ENCODE data around the gene KATNB1.

The KATNB1 gene

GRCh38 chr16:57753448-57754353 is 18.1 kb downstream of the KATNB1 start:
- Histone ChIP-seq H3K27me3 (ENCODE audit: insufficient read depth, low read length) (no peaks in the 10 kb centered on the region), H3K4me1 (ENCODE audit: insufficient read depth, low read length) (no peaks in the 10 kb centered on the region), H3K4me3 (ENCODE audit: low read length) (no peak overlapping the region), H3K36me3 (ENCODE audit: insufficient read depth, low read length) (peaks cover 42% of the 10 kb centered on the region), H3K9me3 (ENCODE audit: low read length) (no peaks in the 10 kb centered on the region), H2AFZ (ENCODE audit: low read depth, low read length) (no peak overlapping the region)

- H3K9me3 ChIP-seq (ENCODE audit: low read length), result no peaks in the 10 kb centered on the region
- no peak overlapping the region for H2AFZ ChIP-seq (ENCODE audit: low read depth, low read length)
- no peaks in the 10 kb centered on the region for H3K27me3 ChIP-seq (ENCODE audit: insufficient read depth, low read length)
- H3K4me1 ChIP-seq (ENCODE audit: insufficient read depth, low read length), result no peaks in the 10 kb centered on the region
- no peak overlapping the region for H3K4me3 ChIP-seq (ENCODE audit: low read length)
- peaks cover 42% of the 10 kb centered on the region for H3K36me3 ChIP-seq (ENCODE audit: insufficient read depth, low read length)
Measured at GRCh38 chr16:57754354-57755060, 18.9 kb downstream of the KATNB1 start.

- Histone ChIP-seq H3K4me1 (ENCODE audit: insufficient read depth, low read length) (no peaks in the 10 kb centered on the region), H2AFZ (ENCODE audit: low read depth, low read length) (no peak overlapping the region), H3K9me3 (ENCODE audit: low read length) (no peaks in the 10 kb centered on the region), H3K27me3 (ENCODE audit: insufficient read depth, low read length) (no peaks in the 10 kb centered on the region), H3K36me3 (ENCODE audit: insufficient read depth, low read length) (peaks cover 39% of the 10 kb centered on the region), H3K4me3 (ENCODE audit: low read length) (no peak overlapping the region)
Measured at GRCh38 chr16:57755061-57755684, 19.6 kb downstream of the KATNB1 start.

- Histone ChIP-seq H3K4me3 (ENCODE audit: low read length) (no peak overlapping the region), H3K36me3 (ENCODE audit: insufficient read depth, low read length) (peaks cover 37% of the 10 kb centered on the region), H3K27me3 (ENCODE audit: insufficient read depth, low read length) (no peaks in the 10 kb centered on the region), H2AFZ (ENCODE audit: low read depth, low read length) (no peak overlapping the region), H3K9me3 (ENCODE audit: low read length) (no peaks in the 10 kb centered on the region), H3K4me1 (ENCODE audit: insufficient read depth, low read length) (no peaks in the 10 kb centered on the region)
Measured at GRCh38 chr16:57755726-57756423, 20.3 kb downstream of the KATNB1 start.

DNA sequence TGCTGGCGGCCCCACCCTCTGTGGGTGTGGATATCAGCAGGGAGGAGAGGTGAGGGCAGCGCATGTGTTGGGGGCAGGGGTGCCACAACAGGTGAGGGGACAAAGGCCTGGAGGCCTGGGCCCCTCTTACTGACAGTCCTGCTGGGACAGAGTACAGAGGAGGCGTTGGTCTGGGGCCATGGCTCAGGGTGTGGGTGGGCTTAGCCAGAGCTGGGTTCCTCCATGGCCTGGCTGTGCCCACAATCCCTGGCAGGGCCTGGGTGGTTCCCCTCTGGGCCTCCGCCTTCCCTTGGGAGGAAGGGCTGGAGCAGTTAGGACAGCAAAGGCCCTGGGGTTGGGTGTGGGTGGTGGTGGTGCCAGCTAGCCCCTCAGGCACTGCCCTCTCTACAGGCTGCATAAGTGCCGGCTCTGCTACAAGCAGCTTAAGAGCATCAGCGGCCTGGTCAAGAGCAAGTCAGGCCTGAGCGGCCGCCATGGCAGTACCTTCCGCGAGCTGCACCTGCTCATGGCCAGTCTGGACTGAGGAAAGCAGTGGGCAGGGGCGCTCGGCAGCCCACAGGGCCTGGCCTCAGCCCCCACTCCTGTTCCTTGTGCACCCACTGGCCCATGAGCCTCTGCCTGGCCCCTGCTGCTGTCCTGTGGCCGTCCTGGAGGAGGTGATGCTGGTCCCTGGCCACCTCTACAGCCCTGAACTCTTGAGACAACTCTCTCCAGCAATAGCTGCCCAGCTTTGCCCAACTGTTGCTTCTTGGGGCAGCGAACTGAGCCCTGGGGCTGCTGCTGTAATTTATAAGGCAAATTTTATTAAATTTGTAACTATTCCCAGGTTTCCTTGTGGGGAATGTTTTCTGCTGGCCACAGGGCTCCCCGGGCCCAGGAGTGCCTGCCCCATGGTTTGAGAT is 21.1 kb downstream of the KATNB1 start:
- Histone ChIP-seq H3K36me3 (ENCODE audit: insufficient read depth, low read length) (peaks cover 29% of the 10 kb centered on the region), H3K9me3 (ENCODE audit: low read length) (no peaks in the 10 kb centered on the region), H3K4me1 (ENCODE audit: insufficient read depth, low read length) (no peaks in the 10 kb centered on the region), H3K4me3 (ENCODE audit: low read length) (no peak overlapping the region), H3K27me3 (ENCODE audit: insufficient read depth, low read length) (no peaks in the 10 kb centered on the region), H2AFZ (ENCODE audit: low read depth, low read length) (no peak overlapping the region)

- Histone ChIP-seq H3K4me1 (ENCODE audit: insufficient read depth, low read length) (no peaks in the 10 kb centered on the region), H2AFZ (ENCODE audit: low read depth, low read length) (no peak overlapping the region), H3K27me3 (ENCODE audit: insufficient read depth, low read length) (no peaks in the 10 kb centered on the region), H3K9me3 (ENCODE audit: low read length) (no peaks in the 10 kb centered on the region), H3K4me3 (ENCODE audit: low read length) (no peak overlapping the region), H3K36me3 (ENCODE audit: insufficient read depth, low read length) (peaks cover 22% of the 10 kb centered on the region)
Measured at GRCh38 chr16:57757326-57757786, 21.8 kb downstream of the KATNB1 start.

GRCh38 chr16:57757883-57758282 is 22.3 kb downstream of the KATNB1 start:
- Histone ChIP-seq H3K36me3 (ENCODE audit: insufficient read depth, low read length) (peaks cover 18% of the 10 kb centered on the region), H3K4me1 (ENCODE audit: insufficient read depth, low read length) (no peaks in the 10 kb centered on the region), H3K4me3 (ENCODE audit: low read length) (no peak overlapping the region), H3K27me3 (ENCODE audit: insufficient read depth, low read length) (no peaks in the 10 kb centered on the region), H3K9me3 (ENCODE audit: low read length) (no peaks in the 10 kb centered on the region), H2AFZ (ENCODE audit: low read depth, low read length) (no peak overlapping the region)

GRCh38 chr16:57758331-57759117 is 23.0 kb downstream of the KATNB1 start:
- no peaks in the 10 kb centered on the region for H3K4me1 ChIP-seq (ENCODE audit: insufficient read depth, low read length)
- peaks cover 12% of the 10 kb centered on the region for H3K36me3 ChIP-seq (ENCODE audit: insufficient read depth, low read length)

GRCh38 chr16:57759131-57759530 is 23.6 kb downstream of the KATNB1 start:
- Histone ChIP-seq H3K9me3 (ENCODE audit: low read length) (no peaks in the 10 kb centered on the region), H3K27me3 (ENCODE audit: insufficient read depth, low read length) (no peaks in the 10 kb centered on the region), H2AFZ (ENCODE audit: low read depth, low read length) (no peak overlapping the region), H3K36me3 (ENCODE audit: insufficient read depth, low read length) (peaks cover 12% of the 10 kb centered on the region), H3K4me1 (ENCODE audit: insufficient read depth, low read length) (no peaks in the 10 kb centered on the region), H3K4me3 (ENCODE audit: low read length) (no peak overlapping the region)

More at GRCh38 chr16:57758331-57759117, 23.0 kb downstream of the KATNB1 start:
- Histone ChIP-seq H3K9me3 (ENCODE audit: low read length) (no peaks in the 10 kb centered on the region), H2AFZ (ENCODE audit: low read depth, low read length) (no peak overlapping the region), H3K27me3 (ENCODE audit: insufficient read depth, low read length) (no peaks in the 10 kb centered on the region), H3K4me3 (ENCODE audit: low read length) (no peak overlapping the region)

DNA sequence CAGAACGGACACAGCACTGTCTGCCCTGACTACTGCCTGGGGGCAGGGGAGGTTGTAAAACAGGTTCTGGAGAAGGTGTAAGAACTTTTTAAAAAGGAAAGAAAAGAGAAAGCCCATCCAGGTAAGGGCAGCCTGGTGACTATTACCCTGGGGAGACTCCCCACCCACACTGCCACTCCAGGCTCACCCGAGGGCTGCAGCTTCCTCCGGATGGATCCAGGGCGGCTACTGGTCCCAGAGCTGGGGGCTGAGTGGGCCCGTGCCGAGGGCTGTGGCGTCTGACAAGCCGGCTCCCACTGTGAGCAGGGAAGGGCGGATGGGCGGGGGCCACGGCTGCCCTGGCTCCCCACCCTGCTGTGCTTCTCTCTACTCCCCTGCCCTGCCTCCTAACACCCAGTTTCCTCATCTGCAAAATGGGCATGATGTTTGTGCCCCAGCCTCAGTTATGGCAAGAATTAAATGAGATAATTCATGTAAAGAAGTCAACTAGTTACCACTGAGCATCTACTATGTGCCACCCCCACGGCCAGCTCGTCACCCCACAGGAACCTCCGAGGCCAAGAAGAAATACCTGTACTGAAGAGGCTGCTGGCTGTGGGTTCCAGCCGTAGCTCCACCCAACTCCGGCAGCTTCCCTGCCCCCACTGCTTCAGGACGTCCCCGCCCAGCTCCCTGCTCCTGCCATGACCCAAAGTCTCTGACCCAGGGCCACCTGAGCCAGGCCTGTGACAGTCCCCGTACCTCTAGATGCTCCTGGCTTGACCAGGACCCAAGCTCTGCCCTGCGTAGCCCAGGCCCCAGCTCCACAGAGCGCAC is 24.2 kb downstream of the KATNB1 start:
- Histone ChIP-seq H3K4me1 (ENCODE audit: insufficient read depth, low read length) (peaks cover 3% of the 10 kb centered on the region), H3K4me3 (ENCODE audit: low read length) (no peak overlapping the region), H3K27me3 (ENCODE audit: insufficient read depth, low read length) (no peaks in the 10 kb centered on the region), H3K9me3 (ENCODE audit: low read length) (no peaks in the 10 kb centered on the region), H3K36me3 (ENCODE audit: insufficient read depth, low read length) (peaks cover 12% of the 10 kb centered on the region), H2AFZ (ENCODE audit: low read depth, low read length) (no peak overlapping the region)
